ENCODE measurements around the gene OR6X1.

GRCh38 chr11:123718063-123718462 lies 36.3 kb downstream of the OR6X1 start:
- TF ChIP-seq CTCF (IDR thresholded peaks at IDR 0.05) = no peak
- no peak for TF ChIP-seq EZH2 (IDR thresholded peaks at IDR 0.05; ENCODE audit: borderline replicate concordance, insufficient read depth, low read depth, low read length, poor library complexity, severe bottlenecking)

Measured in B cell (primary cell).